Heart left ventricle (tissue), 13 donors: ENCODE results near the gene UROC1.

Source experiments
- CTCF ChIP-seq, 12 donors: fragments of 200-600 bp; sonication (generic) in 4 of 12; IDR thresholded peaks; one replicate each; pipeline versions ENCODE4 v1.5.0 to v1.8.0; 2018 to 2022; ENCODE audit warnings: antibody characterized with exemption in 12 of 12, mild to moderate bottlenecking in 5 of 12
- POLR2A ChIP-seq, 2 donors: fragments of 450-650 bp; IDR thresholded peaks; one replicate each; pipeline ENCODE4 v1.6.1; 2017; ENCODE audit warnings: antibody characterized with exemption in 2 of 2, mild to moderate bottlenecking in 2 of 2, moderate library complexity in 2 of 2
- donor health status: ischemic (EF 13 %, LVEDD 7.1; RV severe dilation, severe dysfunction).
- donor health status: DM: no; HTN: yes; CAD: no.
- donor health status: DM: no; HTN: no; CAD: no.
- donor health status: ischemic (EF 25% LVEDD 6.9; RV normal size, moderate dysfunction).
- donor health status: ischemic (EF 25% LVEDD 5.7; RV mildly dilated, moderate dysfunction).
- donor health status: ischemic (EF 35%, LVEDD 5.7; RV mildly dilated, moderate dysfunction).
- donor health status: nonischemic (EF 11% LVEDD 7.7; RV severe dilation, severe dysfunction).
- donor health status: DM: yes; HTN: yes; CAD: no.
- donor health status: PGD.
- donor health status: ischemic (EF 29% LVEDD 5.4; RV normal size, mild dysfunction).
- donor health status: nonischemic (EF 23%, LVEDD 6.1; RV moderate dilation, normal function).

- no peak for TF ChIP-seq CTCF (IDR thresholded peaks at IDR 0.05)
- TF ChIP-seq POLR2A (IDR thresholded peaks at IDR 0.05) = no peak
Measured at GRCh38 chr3:126468028-126468891, 49.3 kb downstream of the UROC1 start.
